ENCODE results near the gene PALLD. TPM values are rescaled to one million over a fixed set of nuclear protein-coding genes. Genes with fewer than 3 reads are reported as not detected.

The PALLD gene
- polyA plus RNA-seq, 1 donor (not counting 4 experiments of a cell fraction or from before 2014, with no cell fraction given), result 136 TPM

GRCh38 chr4:168759321-168759720 is 262.5 kb downstream of the PALLD start:
- H3K27ac ChIP-seq (ENCODE audit: control insufficient read depth, insufficient read depth, low read length), result no peak overlapping the region
- H3K79me2 ChIP-seq (ENCODE audit: control insufficient read depth, insufficient read depth, low read length), result no peaks in the 10 kb centered on the region
- H3K4me1 ChIP-seq (ENCODE audit: control insufficient read depth, extremely low read depth, insufficient read depth, low read length), result peaks cover 27% of the 10 kb centered on the region
- peak; percentile 62 for DNase-seq (ENCODE audit: low read depth, low spot score)
- no peaks in the 10 kb centered on the region for H4K20me1 ChIP-seq (ENCODE audit: control insufficient read depth, extremely low read depth, insufficient read depth, low read length)
- dilution Hi-C loops (cut with MboI; ENCODE audit: extremely low pct_ligation_motif_present, low sequenced_read_pairs), result no loop called here
- peak; percentile 34 for FAIRE-seq
- no peaks in the 10 kb centered on the region for H3K27me3 ChIP-seq (ENCODE audit: control insufficient read depth, extremely low read depth, insufficient read depth, low read length)
- no peak overlapping the region for H3K4me2 ChIP-seq (ENCODE audit: control insufficient read depth, extremely low read depth, insufficient read depth, low read depth, low read length)
- H3K9ac ChIP-seq (ENCODE audit: control insufficient read depth, extremely low read depth, insufficient read depth, low read length), result no peak overlapping the region
- H3K9me1 ChIP-seq (ENCODE audit: control insufficient read depth, extremely low read depth, insufficient read depth, low read length), result no peaks in the 10 kb centered on the region
- H3K9me3 ChIP-seq (ENCODE audit: control insufficient read depth, low read depth, low read length), result no peaks in the 10 kb centered on the region
- H3K36me3 ChIP-seq (ENCODE audit: control insufficient read depth in 2 of 2, extremely low read depth in 1 of 2, insufficient read depth in 2 of 2, low read length in 2 of 2), result no peaks in the 10 kb centered on the region
- no peak overlapping the region for H2AFZ ChIP-seq (ENCODE audit: control insufficient read depth, low read length)
- TF ChIP-seq EZH2 (IDR thresholded peaks at IDR 0.05; ENCODE audit: low read length) (no peak), CTCF (optimal IDR thresholded peaks at IDR 0.05 in 1 of 3, IDR thresholded peaks at IDR 0.05 in 1 of 3, conservative IDR thresholded peaks at IDR 0.05 in 1 of 3; ENCODE audit: extremely low read depth in 1 of 3, insufficient read depth in 2 of 3, low read length in 3 of 3) (no peak)
- H3K4me3 ChIP-seq (ENCODE audit: control insufficient read depth in 2 of 3, extremely low read depth in 1 of 3, insufficient read depth in 2 of 3, low read depth in 1 of 3, low read length in 3 of 3), result no peak overlapping the region

- FAIRE-seq (no peak), DNase-seq (ENCODE audit: low read depth, low spot score) (no peak)
- Histone ChIP-seq H3K36me3 (ENCODE audit: control insufficient read depth in 2 of 2, extremely low read depth in 1 of 2, insufficient read depth in 2 of 2, low read length in 2 of 2) (no peaks in the 10 kb centered on the region), H3K4me3 (ENCODE audit: control insufficient read depth in 2 of 3, extremely low read depth in 1 of 3, insufficient read depth in 2 of 3, low read depth in 1 of 3, low read length in 3 of 3) (no peak overlapping the region), H3K79me2 (ENCODE audit: control insufficient read depth, insufficient read depth, low read length) (no peaks in the 10 kb centered on the region), H3K27ac (ENCODE audit: control insufficient read depth, insufficient read depth, low read length) (no peak overlapping the region), H3K4me1 (ENCODE audit: control insufficient read depth, extremely low read depth, insufficient read depth, low read length) (peaks cover 30% of the 10 kb centered on the region), H3K4me2 (ENCODE audit: control insufficient read depth, extremely low read depth, insufficient read depth, low read depth, low read length) (no peak overlapping the region), H3K9ac (ENCODE audit: control insufficient read depth, extremely low read depth, insufficient read depth, low read length) (no peak overlapping the region), H3K9me1 (ENCODE audit: control insufficient read depth, extremely low read depth, insufficient read depth, low read length) (no peaks in the 10 kb centered on the region), H4K20me1 (ENCODE audit: control insufficient read depth, extremely low read depth, insufficient read depth, low read length) (no peaks in the 10 kb centered on the region), H3K9me3 (ENCODE audit: control insufficient read depth, low read depth, low read length) (no peaks in the 10 kb centered on the region), H2AFZ (ENCODE audit: control insufficient read depth, low read length) (no peak overlapping the region), H3K27me3 (ENCODE audit: control insufficient read depth, extremely low read depth, insufficient read depth, low read length) (no peaks in the 10 kb centered on the region)
- TF ChIP-seq CTCF (optimal IDR thresholded peaks at IDR 0.05 in 1 of 3, IDR thresholded peaks at IDR 0.05 in 1 of 3, conservative IDR thresholded peaks at IDR 0.05 in 1 of 3; ENCODE audit: extremely low read depth in 1 of 3, insufficient read depth in 2 of 3, low read length in 3 of 3), result no peak
- TF ChIP-seq EZH2 (IDR thresholded peaks at IDR 0.05; ENCODE audit: low read length), result no peak
- dilution Hi-C loops (cut with MboI; ENCODE audit: extremely low pct_ligation_motif_present, low sequenced_read_pairs), result no loop called here
Measured at GRCh38 chr4:168759959-168760527, 263.2 kb downstream of the PALLD start.

Data from keratinocyte (primary cell).